T-cell (primary cell): ENCODE measurements around the gene SELENOI. TPM values are rescaled to one million over a fixed set of nuclear protein-coding genes. Genes with fewer than 3 reads are reported as not detected.
"Not testable (repeated sequence)": the region's sequence is repeated elsewhere in the genome, so short reads cannot be mapped to it uniquely, and the experiment has no call there.

Experiments
- ATAC-seq, 4 experiments: fragments of 200-7000 bp in 3 of 4; fragments of 150-1000 bp in 1 of 4; cut with Tn5 transposase; replicated peaks in 1 of 4; 1 replicate in 3 of 4; 2 replicates in 1 of 4; pipeline ENCODE4 v1.10.0; 2021; ENCODE audit warnings: moderate library complexity in 3 of 4, mild to moderate bottlenecking in 2 of 4, moderate number of reproducible peaks in 1 of 4
- CTCF ChIA-PET, 2 donors: fragments of 300-600 bp; sonication (Branson Sonifier 250); formaldehyde crosslinking; loops; one replicate each; lab custom pipeline; 2022; ENCODE audit warnings: antibody characterized with exemption in 2 of 2; lab: Charles Lee
- POLR2A ChIA-PET, 2 donors: fragments of 300-600 bp; sonication (Branson Sonifier 250); formaldehyde crosslinking; loops; one replicate each; lab custom pipeline; 2022; ENCODE audit warnings: antibody characterized with exemption in 2 of 2; lab: Charles Lee
- DNase-seq, 35 experiments: peaks; one replicate each; pipeline versions ENCODE4 v3.0.0 to v3.0.0-alpha.2; 2013 to 2023
- H3K27ac ChIP-seq: one replicate; pipeline ENCODE4 v1.5.1; 2013; ENCODE audit warnings: low read length
- H3K27me3 ChIP-seq, 2 experiments: replicated peaks in 1 of 2; 1 replicate in 1 of 2; 2 replicates in 1 of 2; pipeline versions ENCODE4 v1.6.1 to v1.7.0; 2013; ENCODE audit warnings: low read length in 1 of 2, mixed read lengths in 1 of 2; ENCODE audit not compliant: control insufficient read depth in 2 of 2, insufficient read depth in 2 of 2; ENCODE audit errors: extremely low read depth in 1 of 2
- H3K36me3 ChIP-seq, 2 donors: 1 replicate in 1 of 2; 2 replicates in 1 of 2; pipeline versions ENCODE4 v1.6.1 to v1.7.0; 2013; ENCODE audit warnings: low read length in 1 of 2; ENCODE audit not compliant: control insufficient read depth in 2 of 2, insufficient read depth in 1 of 2; ENCODE audit errors: extremely low read depth in 1 of 2
- H3K4me1 ChIP-seq, 2 experiments: 1 replicate in 1 of 2; 2 replicates in 1 of 2; pipeline versions ENCODE4 v1.6.1 to v1.7.0; 2013; ENCODE audit warnings: low read length in 2 of 2, mixed read lengths in 1 of 2; ENCODE audit not compliant: insufficient read depth in 2 of 2, control insufficient read depth in 1 of 2; ENCODE audit errors: extremely low read depth in 1 of 2
- H3K4me3 ChIP-seq, 2 donors: 1 replicate in 1 of 2; 2 replicates in 1 of 2; pipeline versions ENCODE4 v1.5.1 to v1.7.0; 2013; ENCODE audit warnings: mild to moderate bottlenecking in 2 of 2, low read length in 1 of 2, moderate library complexity in 1 of 2; ENCODE audit not compliant: control insufficient read depth in 1 of 2; ENCODE audit errors: extremely low read depth in 1 of 2
- H3K9me3 ChIP-seq: 2 replicates; pipeline ENCODE4 v1.7.0; 2013
- H3K27ac Mint-ChIP-seq, 2 donors: one replicate each; pipeline ENCODE4 v1.8.0; 2020 to 2021; ENCODE audit warnings: mild to moderate bottlenecking in 2 of 2, mixed read lengths in 2 of 2
- H3K27me3 Mint-ChIP-seq, 2 donors: one replicate each; pipeline ENCODE4 v1.8.0; 2021 to 2022; ENCODE audit warnings: mixed read lengths in 2 of 2
- H3K36me3 Mint-ChIP-seq: one replicate; pipeline ENCODE4 v1.8.0; 2021; ENCODE audit warnings: mixed read lengths
- H3K4me1 Mint-ChIP-seq, 3 donors: one replicate each; pipeline ENCODE4 v1.8.0; 2020 to 2022; ENCODE audit warnings: mixed read lengths in 3 of 3, mild to moderate bottlenecking in 1 of 3
- H3K4me3 Mint-ChIP-seq, 3 donors: one replicate each; pipeline ENCODE4 v1.8.0; 2020 to 2022; ENCODE audit warnings: mild to moderate bottlenecking in 3 of 3, mixed read lengths in 3 of 3, moderate library complexity in 3 of 3
- H3K9me3 Mint-ChIP-seq, 3 donors: one replicate each; pipeline ENCODE4 v1.8.0; 2020 to 2022; ENCODE audit warnings: mixed read lengths in 3 of 3
- WGBS: methylation state at CpG from one replicate; pipeline ENCODE4 v1.1.5; 2013; ENCODE audit warnings: missing lambda C conversion rate; ENCODE audit not compliant: insufficient coverage; 5-methylcytosine and 5-hydroxymethylcytosine counted together
- total RNA-seq, 35 experiments: library from RNA in 6 of 35; stranded (reverse) in 6 of 35; fragments of 120-200 nt in 1 of 35; gene quantifications; one replicate each; pipeline versions ENCODE4 v1.2.1 to v1.2.4 and lab custom pipeline; 2013 to 2026

Gene SELENOI
- total RNA-seq, 5 donors from 2014 or later (not counting 1 experiment from before 2014, with no cell fraction given): 18.3 to 37.1 (median 22.0) TPM

DNA sequence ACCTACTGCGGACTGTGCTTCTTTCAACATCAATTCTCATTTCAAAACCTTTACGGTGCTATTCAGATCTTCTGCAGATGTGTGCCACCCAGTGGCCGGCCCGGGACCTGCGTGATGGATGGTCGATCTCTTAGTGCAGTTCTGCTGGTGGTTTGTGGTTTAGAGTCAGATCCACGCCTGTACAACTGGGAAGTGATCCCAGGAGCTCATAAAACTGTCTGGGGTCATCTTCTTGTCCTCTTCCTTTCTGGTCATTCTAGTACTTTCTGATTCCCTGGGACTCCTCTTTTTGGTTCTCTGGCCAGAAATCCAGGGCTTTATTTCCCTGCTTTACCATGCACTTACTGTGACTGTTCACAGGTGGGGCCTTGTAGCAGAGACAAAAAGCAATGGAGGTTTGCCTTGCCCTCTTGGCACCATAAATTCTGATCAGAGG is 15.8 kb upstream of the SELENOI start:
- DNase-seq (peak; percentile 54 to 86 (median 78)), ATAC-seq (peak; percentile 90 to 100 (median 98))
- Histone ChIP-seq H3K4me1 (peaks cover 0 to 6% of the 10 kb centered on the region in 2 experiments), H3K27me3 (no peaks in the 10 kb centered on the region), H3K27ac (no peak overlapping the region), H3K36me3 (no peaks in the 10 kb centered on the region), H3K9me3 (no peaks in the 10 kb centered on the region), H3K4me3 (no peak overlapping the region)
- no peak overlapping the region for H3K4me3 Mint-ChIP-seq
- H3K27me3 Mint-ChIP-seq: no peaks in the 10 kb centered on the region
- H3K36me3 Mint-ChIP-seq: no peaks in the 10 kb centered on the region
- CTCF ChIA-PET: interaction anchor here (0.5 to 1.9 kb wide), 4 partner anchors 17 to 379 kb away, joined by 3 to 4 read pairs (median 4); no protein-coding TSS in a partner anchor
- H3K9me3 Mint-ChIP-seq: no peaks in the 10 kb centered on the region
- no peak overlapping the region for H3K27ac Mint-ChIP-seq
- POLR2A ChIA-PET: no interaction called here
- WGBS: 0% methylated on average over 3 of the region's 7 CpGs
- H3K4me1 Mint-ChIP-seq: peaks cover 6 to 10% (median 10%) of the 10 kb centered on the region in 3 donors

DNA sequence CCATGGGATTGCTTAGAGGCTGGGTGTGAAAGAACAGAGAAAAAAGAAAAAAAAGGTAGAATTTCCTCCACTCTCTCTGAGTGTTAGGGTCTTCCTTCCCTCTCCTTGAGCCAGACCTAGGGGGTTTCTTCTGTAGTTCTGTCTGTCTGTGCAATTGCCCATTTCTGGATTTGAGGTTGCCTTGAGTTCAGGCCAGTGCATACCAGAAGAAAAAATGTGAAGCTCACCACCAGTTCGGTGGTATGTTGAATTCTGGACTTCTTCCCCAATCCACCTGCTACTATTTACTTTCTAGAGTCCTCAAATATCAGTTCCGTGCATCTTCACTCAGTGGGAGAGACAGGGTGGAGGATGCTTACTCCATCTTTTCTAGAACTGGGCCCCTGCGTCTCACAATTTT is 15.3 kb upstream of the SELENOI start:
- no peaks in the 10 kb centered on the region for H3K9me3 Mint-ChIP-seq
- Histone ChIP-seq H3K4me3 (no peak overlapping the region), H3K36me3 (no peaks in the 10 kb centered on the region), H3K9me3 (no peaks in the 10 kb centered on the region), H3K27ac (no peak overlapping the region), H3K4me1 (peaks cover 0 to 6% of the 10 kb centered on the region in 2 experiments), H3K27me3 (no peaks in the 10 kb centered on the region)
- H3K4me1 Mint-ChIP-seq: peaks cover 6 to 10% (median 10%) of the 10 kb centered on the region in 3 donors
- no peak for ATAC-seq
- H3K36me3 Mint-ChIP-seq: no peaks in the 10 kb centered on the region
- H3K27me3 Mint-ChIP-seq: no peaks in the 10 kb centered on the region
- H3K27ac Mint-ChIP-seq: no peak overlapping the region
- DNase-seq: no peak
- no peak overlapping the region for H3K4me3 Mint-ChIP-seq
- ChIA-PET CTCF (interaction anchor here (0.5 to 1.9 kb wide), 4 partner anchors 17 to 380 kb away, joined by 3 to 4 read pairs (median 4); no protein-coding TSS in a partner anchor), POLR2A (no interaction called here)
- no CpG with 5 or more reads among the region's 3 CpGs for WGBS

GRCh38 chr2:26331321-26331720 is 14.6 kb upstream of the SELENOI start:
- ATAC-seq, H3K4me1 ChIP-seq, H3K36me3 ChIP-seq, H3K9me3 Mint-ChIP-seq, H3K4me3 Mint-ChIP-seq, H3K4me3 ChIP-seq, H3K27ac Mint-ChIP-seq, H3K9me3 ChIP-seq, DNase-seq, H3K27me3 Mint-ChIP-seq, H3K27me3 ChIP-seq, H3K36me3 Mint-ChIP-seq, H3K27ac ChIP-seq: not testable (repeated sequence)
- ChIA-PET POLR2A (interaction anchor here (0.5 to 0.6 kb wide), 3 partner anchors 214 to 473 kb away, joined by 3 to 6 read pairs (median 3); no protein-coding TSS in a partner anchor), CTCF (interaction anchor here in 1 of 2 donors (0.7 to 1.9 kb wide), 4 partner anchors 243 to 1255 kb away, joined by 3 to 4 read pairs (median 4); no protein-coding TSS in a partner anchor)
- 96% methylated on average over 3 of the region's 8 CpGs for WGBS
- peaks cover 6 to 10% (median 10%) of the 10 kb centered on the region in 3 donors for H3K4me1 Mint-ChIP-seq

GRCh38 chr2:26333293-26333692 is 12.7 kb upstream of the SELENOI start:
- H3K4me1 Mint-ChIP-seq: peaks cover 6 to 10% (median 10%) of the 10 kb centered on the region in 3 donors
- DNase-seq: no peak
- H3K27me3 ChIP-seq: no peaks in the 10 kb centered on the region
- CTCF ChIA-PET: no interaction called here
- no peaks in the 10 kb centered on the region for H3K9me3 ChIP-seq
- no CpG with 5 or more reads among the region's 2 CpGs for WGBS
- no peaks in the 10 kb centered on the region for H3K27me3 Mint-ChIP-seq
- no peak for ATAC-seq
- no peaks in the 10 kb centered on the region for H3K9me3 Mint-ChIP-seq
- no peaks in the 10 kb centered on the region for H3K36me3 ChIP-seq
- no peak overlapping the region for H3K4me3 ChIP-seq
- H3K27ac ChIP-seq: no peak overlapping the region
- POLR2A ChIA-PET: no interaction called here
- H3K4me3 Mint-ChIP-seq: no peak overlapping the region
- H3K4me1 ChIP-seq: peaks cover 0 to 6% of the 10 kb centered on the region in 2 experiments
- peak overlapping the region in 1 of 2 donors; percentile 11 for H3K27ac Mint-ChIP-seq
- H3K36me3 Mint-ChIP-seq: no peaks in the 10 kb centered on the region

GRCh38 chr2:26335231-26335630 is 10.7 kb upstream of the SELENOI start:
- no peak overlapping the region for H3K27ac ChIP-seq
- ATAC-seq (no peak), DNase-seq (no peak)
- H3K9me3 ChIP-seq: no peaks in the 10 kb centered on the region
- H3K27me3 Mint-ChIP-seq: no peaks in the 10 kb centered on the region
- ChIA-PET POLR2A (interaction anchor here in 1 of 2 donors (0.7 kb wide), 1 partner anchor 432 kb away, joined by 3 read pairs; no protein-coding TSS in a partner anchor), CTCF (interaction anchor here in 1 of 2 donors (1.2 kb wide), 1 partner anchor 10 kb away, joined by 3 read pairs; the partner anchor contains the start of gene SELENOI)
- no peaks in the 10 kb centered on the region for H3K36me3 ChIP-seq
- H3K4me3 Mint-ChIP-seq: no peak overlapping the region
- H3K9me3 Mint-ChIP-seq: no peaks in the 10 kb centered on the region
- WGBS: no CpG with 5 or more reads among the region's 3 CpGs
- peaks cover under 1 to 3% (median 2%) of the 10 kb centered on the region in 3 donors for H3K4me1 Mint-ChIP-seq
- H3K27ac Mint-ChIP-seq: no peak overlapping the region
- peaks cover 0 to 2% of the 10 kb centered on the region in 2 experiments for H3K4me1 ChIP-seq
- H3K27me3 ChIP-seq: no peaks in the 10 kb centered on the region
- no peaks in the 10 kb centered on the region for H3K36me3 Mint-ChIP-seq
- H3K4me3 ChIP-seq: no peak overlapping the region

- H3K4me1 Mint-ChIP-seq: peaks cover 0 to 2% (median 1%) of the 10 kb centered on the region in 3 donors
- no peaks in the 10 kb centered on the region for H3K36me3 Mint-ChIP-seq
- ChIA-PET POLR2A (no interaction called here), CTCF (interaction anchor here in 1 of 2 donors (0.7 kb wide), 1 partner anchor 120 kb away, joined by 3 read pairs; no protein-coding TSS in a partner anchor)
- WGBS: 33% methylated on average over 2 of the region's 2 CpGs
- H3K9me3 Mint-ChIP-seq: no peaks in the 10 kb centered on the region
- H3K9me3 ChIP-seq: no peaks in the 10 kb centered on the region
- H3K27me3 Mint-ChIP-seq: no peaks in the 10 kb centered on the region
- H3K36me3 ChIP-seq: no peaks in the 10 kb centered on the region
- no peak overlapping the region for H3K4me3 Mint-ChIP-seq
- H3K4me1 ChIP-seq: no peaks in the 10 kb centered on the region
- no peak overlapping the region for H3K4me3 ChIP-seq
- H3K27ac Mint-ChIP-seq: peak overlapping the region in 1 of 2 donors; percentile 22
- no peak for ATAC-seq
- no peaks in the 10 kb centered on the region for H3K27me3 ChIP-seq
- no peak overlapping the region for H3K27ac ChIP-seq
- DNase-seq: no peak
Observed at GRCh38 chr2:26336719-26337118, 9.2 kb upstream of the SELENOI start.
